ENCODE data around the gene ZNF48.
A peak's percentile ranks its signal among the peaks of the same experiment; 100 is the strongest.
"Not testable (repeated sequence)": the region's sequence is repeated elsewhere in the genome, so short reads cannot be mapped to it uniquely, and the experiment has no call there.

ZNF48 gene

GRCh38 chr16:30378236-30379157 is 16.7 kb upstream of the ZNF48 start:
- DNase-seq: peak; percentile 99

DNA sequence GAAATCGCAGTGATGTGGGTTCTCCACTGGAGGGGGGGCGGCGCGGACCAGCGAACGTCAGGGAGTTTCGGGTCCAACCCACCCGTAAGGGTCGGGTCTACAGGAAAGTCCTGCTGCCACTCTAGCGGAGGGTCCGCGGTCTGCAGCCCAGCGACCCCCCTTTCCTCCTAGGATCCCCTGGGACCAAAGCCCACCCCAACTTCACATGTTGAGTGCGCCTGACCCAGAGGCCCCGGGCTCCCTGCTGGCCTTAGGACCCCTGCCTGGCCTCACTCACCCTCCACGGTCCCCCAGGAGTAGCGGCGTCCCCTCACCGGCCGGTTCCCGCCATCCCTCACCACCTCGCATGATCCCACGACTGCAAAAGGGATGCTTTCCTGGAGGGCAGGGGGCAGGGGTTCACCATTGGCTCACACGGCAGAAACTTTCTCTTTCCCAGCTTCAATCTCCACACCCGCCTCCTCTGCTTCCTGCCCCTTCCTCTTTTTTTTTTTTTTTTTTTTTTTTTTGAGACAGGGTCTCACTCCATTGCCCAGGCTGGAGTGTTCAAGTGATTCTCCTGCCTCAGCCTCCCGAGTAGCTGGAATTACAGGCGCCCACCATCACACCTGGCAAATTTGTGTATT is 15.9 kb upstream of the ZNF48 start:
- DNase-seq: no peak

GRCh38 chr16:30380072-30380802 is 15.0 kb upstream of the ZNF48 start:
- DNase-seq: no peak

DNA sequence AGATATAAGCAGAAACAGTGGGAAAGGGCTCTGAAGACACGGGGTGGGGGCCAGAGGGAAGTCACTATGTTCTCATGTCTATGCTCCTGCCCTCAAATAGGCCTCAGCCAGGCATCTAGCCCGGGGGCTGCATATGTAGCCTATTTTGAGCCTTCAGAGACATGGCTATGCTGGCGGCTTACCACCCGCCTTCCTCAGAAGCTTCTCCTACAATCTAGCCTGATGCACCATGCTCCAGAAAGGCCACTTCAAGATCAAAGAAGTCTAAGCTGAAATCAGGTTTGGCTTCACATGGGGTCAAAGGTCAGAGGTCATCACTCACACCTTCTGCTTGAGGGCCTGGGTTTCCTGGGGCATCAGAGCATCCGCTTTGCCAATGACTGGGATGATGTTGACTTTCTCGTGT is 14.4 kb upstream of the ZNF48 start:
- no peak for DNase-seq

DNA sequence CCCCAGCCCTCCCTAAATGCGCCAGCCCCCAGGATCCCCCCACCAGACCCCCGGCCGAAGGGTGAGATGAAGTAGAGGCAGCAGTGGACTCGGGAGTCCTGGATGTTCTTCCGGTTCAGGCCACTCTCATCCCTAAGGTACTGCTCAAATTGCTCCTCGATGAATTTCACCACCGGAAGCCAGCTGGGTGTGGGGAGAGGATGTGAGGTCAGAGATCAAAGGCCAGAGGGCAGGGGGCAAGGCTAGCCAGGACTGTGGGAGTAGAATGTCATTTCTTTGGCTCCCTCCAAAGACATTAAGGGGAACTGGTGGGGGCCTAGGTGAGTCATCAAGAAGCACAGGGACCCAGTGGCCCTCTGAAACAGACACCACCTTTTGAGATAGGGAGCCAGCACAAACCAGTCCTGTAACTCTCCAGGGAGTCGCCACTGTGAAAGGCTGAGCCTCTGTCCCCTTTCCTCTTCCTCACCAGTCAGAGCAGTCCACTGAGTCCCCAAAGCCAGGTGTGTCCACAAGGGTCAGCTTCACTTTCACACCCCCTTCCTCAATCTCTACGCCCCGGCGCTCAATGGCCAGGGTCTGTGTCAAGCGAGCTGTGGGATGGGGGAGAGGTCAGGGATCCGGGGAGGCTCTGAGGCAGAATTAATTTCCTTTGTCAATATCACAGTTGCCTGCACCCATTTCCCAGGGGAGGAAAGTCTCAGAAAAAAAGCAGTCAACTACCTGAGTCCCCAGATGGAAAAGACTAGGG is 13.8 kb upstream of the ZNF48 start:
- peak; percentile 41 for DNase-seq

DNA sequence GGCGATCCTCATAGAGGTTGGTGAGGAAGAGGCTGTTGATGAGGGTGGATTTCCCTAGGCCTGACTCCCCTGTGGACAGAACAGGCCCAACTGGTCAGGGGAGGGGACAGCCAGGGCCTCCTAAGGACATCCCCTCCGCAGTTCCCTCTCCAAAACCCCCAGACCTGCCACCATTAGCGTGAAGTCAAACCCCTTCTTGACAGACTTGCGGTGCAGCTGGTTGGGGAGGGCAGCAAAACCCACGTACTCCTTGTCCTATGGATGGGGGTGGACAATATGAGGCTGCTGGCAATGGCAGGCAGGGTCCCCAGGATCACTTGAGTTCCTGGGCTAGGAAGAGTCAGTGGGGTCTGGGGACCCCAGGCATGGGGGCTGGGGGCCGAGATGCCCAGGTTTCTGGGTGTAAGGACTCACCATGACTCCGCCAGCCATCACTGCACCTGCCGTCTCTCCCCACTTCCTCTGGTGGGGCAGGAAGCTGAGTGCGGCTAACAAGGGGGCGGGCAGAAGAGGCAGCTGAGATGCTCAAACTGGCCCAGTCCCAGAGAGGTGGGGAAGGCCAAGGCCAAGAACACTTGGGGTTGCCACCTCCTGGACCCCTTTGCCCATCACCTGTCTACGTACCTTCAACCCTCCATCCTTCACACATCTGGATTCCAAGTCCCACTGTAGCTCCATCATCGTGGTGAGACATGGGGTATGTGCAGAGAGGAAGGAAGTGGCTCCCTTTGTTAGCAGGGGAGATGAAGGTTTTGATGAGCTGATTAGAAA is 12.9 kb upstream of the ZNF48 start, which contains the start of gene SEPTIN1:
Gene SEPTIN1 (minus strand): TSS at position 451 of the 771 bp plus-strand sequence. CDS start 19 bp downstream, at position 432.
- DNase-seq: peak; percentile 46

- no peak for DNase-seq
Measured at GRCh38 chr16:30383521-30383920, 11.7 kb upstream of the ZNF48 start.

- peak; percentile 51 for DNase-seq
Measured at GRCh38 chr16:30394592-30395154, 547 bp upstream of the ZNF48 start.

GRCh38 chr16:30395992-30396585 is 869 bp downstream of the ZNF48 start:
- peak; percentile 57 for DNase-seq

GRCh38 chr16:30396627-30397026 is 1.4 kb downstream of the ZNF48 start:
- not testable (repeated sequence) for DNase-seq

DNA sequence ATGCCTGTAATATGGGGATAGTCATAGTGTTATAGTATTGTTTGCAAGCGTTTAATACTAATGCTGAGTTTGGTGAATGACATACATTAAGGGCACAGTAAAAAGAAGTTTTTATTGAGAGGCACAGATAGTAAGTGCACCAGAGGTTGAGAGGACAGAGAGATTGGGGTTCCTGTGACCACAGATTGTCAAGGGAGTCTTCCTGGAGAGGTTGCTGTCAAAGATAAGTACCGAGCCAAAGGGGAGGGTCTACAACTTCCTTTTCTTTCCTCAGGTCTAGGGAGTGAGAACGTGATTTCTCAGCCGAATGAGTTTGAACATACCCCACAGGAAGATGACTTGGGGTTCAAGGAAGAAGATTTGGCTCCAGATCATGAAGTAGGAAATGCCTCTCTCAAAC is 1.8 kb downstream of the ZNF48 start:
- peak; percentile 65 for DNase-seq

DNA sequence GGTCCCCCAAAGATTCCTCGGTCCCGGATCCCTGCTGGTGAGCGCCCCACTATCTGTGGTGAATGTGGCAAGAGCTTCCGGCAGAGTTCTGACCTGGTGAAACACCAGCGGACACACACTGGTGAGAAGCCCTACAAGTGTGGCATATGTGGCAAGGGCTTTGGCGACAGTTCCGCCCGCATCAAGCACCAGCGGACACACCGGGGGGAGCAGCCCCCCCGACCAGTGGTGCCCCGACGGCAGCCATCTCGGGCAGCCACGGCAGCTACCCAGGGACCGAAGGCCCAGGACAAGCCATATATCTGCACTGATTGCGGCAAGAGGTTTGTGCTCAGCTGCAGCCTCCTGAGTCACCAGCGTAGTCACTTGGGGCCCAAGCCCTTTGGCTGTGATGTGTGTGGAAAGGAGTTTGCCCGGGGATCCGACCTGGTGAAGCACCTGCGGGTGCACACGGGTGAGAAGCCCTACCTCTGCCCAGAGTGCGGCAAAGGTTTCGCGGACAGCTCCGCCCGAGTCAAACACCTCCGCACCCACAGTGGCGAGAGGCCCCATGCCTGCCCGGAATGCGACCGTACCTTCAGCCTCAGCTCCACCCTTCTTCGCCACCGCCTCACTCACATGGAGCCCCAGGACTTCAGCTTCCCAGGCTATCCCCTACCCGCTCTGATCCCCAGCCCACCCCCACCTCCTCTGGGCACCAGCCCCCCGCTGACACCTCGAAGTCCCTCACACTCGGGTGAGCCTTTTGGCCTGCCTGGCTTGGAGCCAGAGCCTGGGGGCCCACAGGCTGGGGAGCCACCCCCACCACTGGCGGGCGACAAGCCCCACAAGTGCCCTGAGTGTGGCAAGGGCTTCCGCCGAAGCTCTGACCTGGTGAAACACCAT is 2.8 kb downstream of the ZNF48 start:
- DNase-seq: no peak

DNA sequence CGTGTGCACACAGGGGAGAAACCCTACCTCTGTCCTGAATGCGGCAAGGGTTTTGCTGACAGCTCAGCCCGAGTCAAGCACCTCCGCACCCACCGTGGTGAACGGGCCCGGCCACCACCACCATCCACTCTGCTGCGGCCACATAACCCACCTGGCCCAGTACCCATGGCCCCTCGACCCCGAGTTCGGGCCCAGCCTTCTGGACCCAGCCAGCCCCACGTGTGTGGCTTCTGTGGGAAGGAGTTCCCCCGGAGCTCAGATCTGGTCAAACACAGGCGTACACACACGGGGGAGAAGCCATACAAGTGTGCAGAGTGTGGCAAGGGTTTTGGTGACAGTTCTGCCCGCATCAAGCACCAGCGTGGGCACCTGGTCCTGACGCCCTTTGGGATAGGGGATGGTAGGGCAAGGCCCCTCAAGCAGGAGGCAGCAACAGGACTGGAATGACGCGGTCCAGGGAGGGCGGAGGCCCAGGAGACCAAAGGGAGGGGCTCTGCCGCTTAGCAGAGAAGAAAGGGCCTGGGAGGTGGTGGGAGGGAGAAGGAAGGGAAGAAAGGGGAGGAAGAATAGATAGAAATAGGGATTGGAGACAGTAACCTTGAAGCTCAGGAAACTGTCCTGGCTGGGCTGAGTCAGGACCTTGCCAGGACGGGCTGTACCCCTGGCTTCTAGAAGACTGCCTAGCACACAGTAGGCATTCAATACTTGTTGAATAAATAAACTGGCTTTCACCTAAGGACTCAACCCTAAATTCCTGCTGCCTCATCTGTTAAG is 3.6 kb downstream of the ZNF48 start:
- no peak for DNase-seq

GRCh38 chr16:30399435-30400186 is 4.4 kb downstream of the ZNF48 start:
- no peak for DNase-seq

- DNase-seq: no peak
Measured at GRCh38 chr16:30401768-30402425, 6.7 kb downstream of the ZNF48 start.

- DNase-seq: no peak
Measured at GRCh38 chr16:30406795-30407101, 11.5 kb downstream of the ZNF48 start.

GRCh38 chr16:30407102-30407803 is 12.0 kb downstream of the ZNF48 start, which contains the start of gene ZNF771:
TSS of gene ZNF771 (plus strand) at chr16:30407606. CDS start at chr16:30408054, 448 bp downstream.
- DNase-seq: peak; percentile 96
